Mesendoderm (in vitro differentiated cells): ENCODE data around the gene PLAGL1.
A peak's percentile ranks its signal among the peaks of the same experiment; 100 is the strongest.

Experiments used
- DNase-seq: peaks from one replicate; pipeline ENCODE4 v3.0.0; 2013
- H2AK5ac ChIP-seq: 2 replicates; pipeline ENCODE4 v1.6.1; 2013; ENCODE audit warnings: low read length, inconsistent platforms
- H2BK120ac ChIP-seq: 2 replicates; pipeline ENCODE4 v1.6.1; 2013; ENCODE audit warnings: low read depth, mild to moderate bottlenecking, low read length, moderate library complexity, mixed read lengths
- H2BK15ac ChIP-seq: replicated peaks from 2 replicates; pipeline ENCODE4 v1.6.1; 2013; ENCODE audit warnings: low read depth, mild to moderate bottlenecking, moderate library complexity
- H2BK5ac ChIP-seq: 2 replicates; pipeline ENCODE4 v1.6.1; 2013; ENCODE audit warnings: low read length, inconsistent platforms
- H3K18ac ChIP-seq: 2 replicates; pipeline ENCODE4 v1.6.1; 2013; ENCODE audit warnings: mild to moderate bottlenecking, low read length, mixed read lengths
- H3K23ac ChIP-seq: one replicate; pipeline ENCODE4 v1.6.1; 2013; ENCODE audit warnings: low read length
- H3K27ac ChIP-seq: 2 replicates; pipeline ENCODE4 v1.5.1; 2013; ENCODE audit warnings: low read depth, mild to moderate bottlenecking, inconsistent platforms, low read length, moderate library complexity
- H3K27me3 ChIP-seq: 2 replicates; pipeline ENCODE4 v1.6.1; 2013; ENCODE audit warnings: low read length, control low read depth, mild to moderate bottlenecking, inconsistent platforms; ENCODE audit not compliant: insufficient read depth, poor library complexity
- H3K36me3 ChIP-seq: 2 replicates; pipeline ENCODE4 v1.6.1; 2013; ENCODE audit warnings: low read length, inconsistent platforms; ENCODE audit not compliant: control insufficient read depth, insufficient read depth
- H3K4ac ChIP-seq: one replicate; pipeline ENCODE4 v1.6.1; 2013; ENCODE audit warnings: low read depth, mild to moderate bottlenecking, low read length, moderate library complexity
- H3K4me1 ChIP-seq: 2 replicates; pipeline ENCODE4 v1.6.1; 2013; ENCODE audit warnings: low read depth, low read length, inconsistent platforms; ENCODE audit not compliant: control insufficient read depth
- H3K4me2 ChIP-seq: 2 replicates; pipeline ENCODE4 v1.6.1; 2013; ENCODE audit warnings: low read length
- H3K4me3 ChIP-seq: 2 replicates; pipeline ENCODE4 v1.5.1; 2013; ENCODE audit warnings: mild to moderate bottlenecking, low read length
- H3K56ac ChIP-seq: one replicate; pipeline ENCODE4 v1.6.1; 2013; ENCODE audit warnings: low read length
- H3K79me1 ChIP-seq: 2 replicates; pipeline ENCODE4 v1.6.1; 2013; ENCODE audit warnings: low read length, inconsistent platforms
- H3K79me2 ChIP-seq: 2 replicates; pipeline ENCODE4 v1.6.1; 2013; ENCODE audit warnings: mild to moderate bottlenecking, low read length; ENCODE audit not compliant: control insufficient read depth, insufficient read depth
- H3K9ac ChIP-seq: 2 replicates; pipeline ENCODE4 v1.6.1; 2013; ENCODE audit warnings: low read length, inconsistent platforms
- H4K5ac ChIP-seq: one replicate; pipeline ENCODE4 v1.6.1; 2013; ENCODE audit warnings: low read length
- H4K8ac ChIP-seq: one replicate; pipeline ENCODE4 v1.6.1; 2013; ENCODE audit warnings: low read depth, mild to moderate bottlenecking, control low read depth, low read length, moderate library complexity
- WGBS: extraction: QIAGEN DNeasy Blood & Tissue Kit; methylation state at CpG from one replicate; pipeline ENCODE4 v1.1.7; 2013; ENCODE audit warnings: low lambda C conversion rate, missing lambda C conversion rate; ENCODE audit not compliant: insufficient coverage; ENCODE audit errors: extremely low coverage; 5-methylcytosine and 5-hydroxymethylcytosine counted together

The PLAGL1 gene

DNA sequence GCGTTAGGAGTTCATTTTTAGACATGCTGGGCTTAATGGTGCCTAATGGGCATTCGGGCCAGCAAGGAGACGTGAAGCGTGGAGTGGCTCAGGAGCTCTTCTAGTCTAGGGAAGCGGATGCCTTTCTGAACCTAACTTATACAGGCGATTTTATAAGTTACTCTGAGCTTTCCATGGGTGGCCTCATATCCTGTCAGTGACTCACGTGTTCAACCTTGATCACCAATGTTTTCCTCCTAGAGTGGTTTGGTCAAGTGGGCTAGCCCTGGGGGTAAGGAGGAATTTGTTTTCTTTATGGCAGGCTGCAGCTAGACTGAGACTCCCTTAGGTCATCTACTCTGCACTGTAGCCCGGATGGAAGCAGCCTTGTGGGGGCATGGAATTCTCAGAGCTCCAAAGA lies 52.1 kb downstream of the PLAGL1 start:
- Histone ChIP-seq H3K4me3 (no peak overlapping the region), H3K36me3 (no peaks in the 10 kb centered on the region), H3K4me1 (peaks cover 14% of the 10 kb centered on the region)

DNA sequence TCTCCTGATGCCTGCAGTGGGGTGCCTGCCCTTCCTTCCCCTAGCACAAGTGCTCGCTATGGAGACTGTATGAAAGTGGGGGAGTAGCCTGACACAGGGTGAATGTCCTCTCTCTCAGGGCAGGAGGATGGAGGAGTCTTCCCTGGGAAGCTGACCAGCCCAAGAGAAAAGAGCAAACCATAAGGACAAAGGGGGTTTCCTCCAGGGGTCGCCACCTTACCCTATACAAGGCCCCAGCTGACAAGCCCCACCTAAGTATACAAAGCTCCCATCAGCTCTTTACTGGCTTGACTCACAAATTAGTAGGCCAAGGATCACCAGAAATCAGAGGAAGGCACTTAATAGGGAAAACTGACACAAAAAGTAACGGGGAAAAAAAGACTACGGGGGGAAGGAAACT lies 54.1 kb downstream of the PLAGL1 start:
- H3K23ac ChIP-seq, result no peak overlapping the region
- H3K18ac ChIP-seq, result no peak overlapping the region
- H4K8ac ChIP-seq, result no peak overlapping the region
- no peaks in the 10 kb centered on the region for H3K79me2 ChIP-seq
- H3K4me2 ChIP-seq, result no peak overlapping the region
- no CpG with 5 or more reads among the region's 4 CpGs for WGBS
- H3K4me1 ChIP-seq, result peaks cover 9% of the 10 kb centered on the region
- no peak overlapping the region for H3K56ac ChIP-seq
- H3K27me3 ChIP-seq, result no peaks in the 10 kb centered on the region
- H3K36me3 ChIP-seq, result no peaks in the 10 kb centered on the region
- no peak overlapping the region for H2BK5ac ChIP-seq
- no peak overlapping the region for H3K27ac ChIP-seq
- H4K5ac ChIP-seq, result no peak overlapping the region
- no peak overlapping the region for H2BK120ac ChIP-seq
- DNase-seq, result peak; percentile 55
- H3K4ac ChIP-seq, result no peak overlapping the region
- H3K79me1 ChIP-seq, result no peaks in the 10 kb centered on the region
- H3K4me3 ChIP-seq, result no peak overlapping the region
- no peak overlapping the region for H3K9ac ChIP-seq
- H2BK15ac ChIP-seq, result no peak overlapping the region
- H2AK5ac ChIP-seq, result no peak overlapping the region

More for the DNA sequence above, 52.1 kb downstream of the PLAGL1 start:
- Histone ChIP-seq H3K4ac (no peak overlapping the region), H2BK120ac (no peak overlapping the region), H3K56ac (no peak overlapping the region), H3K23ac (no peak overlapping the region), H3K9ac (no peak overlapping the region), H3K79me1 (no peaks in the 10 kb centered on the region), H3K4me2 (no peak overlapping the region), H4K5ac (no peak overlapping the region), H2BK15ac (no peak overlapping the region), H2AK5ac (no peak overlapping the region), H3K27ac (no peak overlapping the region), H4K8ac (no peak overlapping the region), H3K79me2 (no peaks in the 10 kb centered on the region), H3K18ac (no peak overlapping the region), H3K27me3 (peaks cover 6% of the 10 kb centered on the region), H2BK5ac (no peak overlapping the region)
- no peak for DNase-seq
- WGBS, result no CpG with 5 or more reads among the region's 8 CpGs

DNA sequence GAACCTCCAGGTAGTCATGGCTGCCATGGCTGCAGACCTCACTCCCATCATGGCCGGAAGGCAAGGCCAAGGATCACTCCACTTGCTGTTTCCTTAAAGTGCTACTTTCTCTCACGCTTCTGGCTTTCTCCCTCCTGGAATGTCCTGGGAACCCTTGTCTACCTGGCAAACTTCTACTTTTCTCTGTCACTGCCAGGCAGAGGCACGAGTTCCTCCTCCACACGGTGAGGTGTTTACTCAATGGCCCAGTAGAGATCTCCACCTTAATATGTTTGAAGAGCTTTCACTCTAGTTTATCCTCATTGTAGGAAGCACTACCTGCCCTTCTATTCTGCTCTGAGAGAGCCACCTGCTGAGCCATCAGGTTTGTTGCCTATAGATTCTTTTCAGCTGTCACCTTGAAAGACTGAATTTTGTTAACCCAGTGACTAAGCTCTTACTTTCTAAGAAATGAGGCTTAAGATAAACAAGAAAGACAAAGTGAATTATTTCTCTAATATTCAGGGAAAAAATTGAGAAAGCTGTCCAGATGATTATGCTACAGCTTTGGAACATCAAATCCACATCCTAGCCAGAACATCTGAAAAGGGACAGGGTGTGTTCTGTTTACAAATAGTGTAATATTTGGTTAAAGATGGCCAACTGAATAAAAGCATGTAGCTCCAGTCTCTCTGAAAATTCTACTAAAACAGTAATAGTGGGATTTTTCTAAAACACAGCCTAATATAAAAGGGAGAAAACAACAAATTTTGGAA lies 54.9 kb downstream of the PLAGL1 start:
- no peaks in the 10 kb centered on the region for H3K79me1 ChIP-seq
- H3K18ac ChIP-seq, result no peak overlapping the region
- H2BK5ac ChIP-seq, result no peak overlapping the region
- no peak overlapping the region for H4K5ac ChIP-seq
- no peak overlapping the region for H3K27ac ChIP-seq
- no peak overlapping the region for H3K4me3 ChIP-seq
- no peaks in the 10 kb centered on the region for H3K79me2 ChIP-seq
- no peak overlapping the region for H2BK15ac ChIP-seq
- H3K4ac ChIP-seq, result no peak overlapping the region
- H2AK5ac ChIP-seq, result no peak overlapping the region
- no peak for DNase-seq
- no peak overlapping the region for H3K56ac ChIP-seq
- peaks cover 3% of the 10 kb centered on the region for H3K4me1 ChIP-seq
- no peak overlapping the region for H2BK120ac ChIP-seq
- no peaks in the 10 kb centered on the region for H3K36me3 ChIP-seq
- no peak overlapping the region for H4K8ac ChIP-seq
- H3K4me2 ChIP-seq, result no peak overlapping the region
- no peaks in the 10 kb centered on the region for H3K27me3 ChIP-seq
- no CpG with 5 or more reads among the region's 4 CpGs for WGBS
- no peak overlapping the region for H3K23ac ChIP-seq
- H3K9ac ChIP-seq, result no peak overlapping the region

GRCh38 chr6:143952060-143952778 lies 55.8 kb downstream of the PLAGL1 start:
- H3K4ac ChIP-seq, result no peak overlapping the region
- H3K4me1 ChIP-seq, result no peaks in the 10 kb centered on the region
- H3K27ac ChIP-seq, result no peak overlapping the region
- no peak for DNase-seq
- H3K4me3 ChIP-seq, result no peak overlapping the region
- no peak overlapping the region for H3K56ac ChIP-seq
- H3K4me2 ChIP-seq, result no peak overlapping the region
- no CpG with 5 or more reads among the region's 9 CpGs for WGBS
- no peak overlapping the region for H3K18ac ChIP-seq
- H3K27me3 ChIP-seq, result no peaks in the 10 kb centered on the region
- H2BK15ac ChIP-seq, result no peak overlapping the region
- no peak overlapping the region for H3K23ac ChIP-seq
- no peak overlapping the region for H3K9ac ChIP-seq
- no peaks in the 10 kb centered on the region for H3K79me2 ChIP-seq
- H2AK5ac ChIP-seq, result no peak overlapping the region
- H3K36me3 ChIP-seq, result no peaks in the 10 kb centered on the region
- H4K5ac ChIP-seq, result no peak overlapping the region
- H4K8ac ChIP-seq, result no peak overlapping the region
- no peak overlapping the region for H2BK5ac ChIP-seq
- no peak overlapping the region for H2BK120ac ChIP-seq
- H3K79me1 ChIP-seq, result no peaks in the 10 kb centered on the region

DNA sequence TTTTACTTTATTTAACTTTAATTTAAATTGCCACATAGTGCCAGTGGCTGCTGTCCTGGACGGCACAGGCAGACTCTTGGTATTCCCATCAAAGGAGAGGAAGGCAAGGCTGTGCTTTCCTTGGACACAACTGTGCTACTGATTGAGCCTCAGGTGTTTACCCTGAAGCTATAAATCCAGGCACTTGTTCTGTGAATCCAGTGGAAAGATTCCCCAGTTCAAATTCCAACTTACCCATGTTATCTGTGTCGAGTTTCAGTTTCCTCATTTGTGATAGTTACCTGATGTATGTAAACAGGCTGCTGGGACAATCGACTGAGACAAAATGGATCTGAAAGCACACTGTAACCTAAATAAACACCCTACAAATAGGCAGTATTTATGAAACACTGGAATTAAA lies 57.2 kb downstream of the PLAGL1 start:
- WGBS, result no CpG with 5 or more reads among the region's 3 CpGs
- Histone ChIP-seq H3K4me3 (no peak overlapping the region), H3K27ac (no peak overlapping the region), H2BK120ac (no peak overlapping the region), H3K79me1 (no peaks in the 10 kb centered on the region), H3K4ac (no peak overlapping the region), H3K4me2 (no peak overlapping the region), H3K4me1 (no peaks in the 10 kb centered on the region), H2BK15ac (no peak overlapping the region), H3K27me3 (no peaks in the 10 kb centered on the region), H2AK5ac (no peak overlapping the region), H3K18ac (no peak overlapping the region), H3K36me3 (no peaks in the 10 kb centered on the region), H2BK5ac (no peak overlapping the region), H4K5ac (no peak overlapping the region), H3K23ac (no peak overlapping the region), H3K79me2 (no peaks in the 10 kb centered on the region), H3K56ac (no peak overlapping the region), H4K8ac (no peak overlapping the region), H3K9ac (no peak overlapping the region)
- no peak for DNase-seq
